B cell (primary cell): Measurements from ENCODE around the gene SLC2A13. TPM values are rescaled to one million over a fixed set of nuclear protein-coding genes. Genes with fewer than 3 reads are reported as not detected.

ENCODE experiments used
- ATAC-seq: fragments of 200-7000 bp; cut with Tn5 transposase; one replicate; pipeline ENCODE4 v1.10.0; 2021; ENCODE audit warnings: low read depth, mild to moderate bottlenecking, moderate number of reproducible peaks, moderate library complexity
- CTCF ChIA-PET: fragments of 350-600 bp; sonication (Branson Sonifier 250); formaldehyde crosslinking; loops from one replicate; lab custom pipeline; 2021; ENCODE audit warnings: antibody characterized with exemption, inconsistent platforms; lab: Charles Lee
- POLR2A ChIA-PET: fragments of 350-600 bp; sonication (Branson Sonifier 250); formaldehyde crosslinking; loops from one replicate; lab custom pipeline; 2021; ENCODE audit warnings: antibody characterized with exemption; lab: Charles Lee
- DNase-seq: peaks from one replicate; pipeline ENCODE4 v3.0.0; 2013
- H2AFZ ChIP-seq: 2 replicates; pipeline ENCODE4 v1.6.1; 2012; ENCODE audit warnings: mild to moderate bottlenecking, low read depth, low read length; ENCODE audit not compliant: insufficient read depth, poor library complexity, severe bottlenecking
- H3K27ac ChIP-seq, 2 donors: 1 replicate in 1 of 2; 2 replicates in 1 of 2; pipeline ENCODE4 v1.5.1; 2012 to 2013; ENCODE audit warnings: low read length in 2 of 2, mild to moderate bottlenecking in 2 of 2, moderate library complexity in 1 of 2
- H3K27me3 ChIP-seq, 4 experiments: fragments of 200-600 bp in 1 of 4; sonication (generic) in 1 of 4; replicated peaks in 1 of 4; 1 replicate in 2 of 4; 2 replicates in 2 of 4; pipeline versions ENCODE4 v1.6.1 to v1.7.0; 2013 to 2016; ENCODE audit warnings: low read length in 3 of 4, mild to moderate bottlenecking in 2 of 4, mixed read lengths in 1 of 4, moderate library complexity in 1 of 4; ENCODE audit not compliant: insufficient read depth in 4 of 4, control insufficient read depth in 3 of 4; ENCODE audit errors: control extremely low read depth in 1 of 4
- H3K36me3 ChIP-seq, 2 experiments: replicated peaks in 1 of 2; 1 replicate in 1 of 2; 2 replicates in 1 of 2; pipeline versions ENCODE4 v1.6.1 to v1.7.1; 2013; ENCODE audit warnings: low read length in 1 of 2; ENCODE audit not compliant: insufficient read depth in 2 of 2, control insufficient read depth in 1 of 2; ENCODE audit errors: control extremely low read depth in 1 of 2, extremely low read depth in 1 of 2
- H3K4me1 ChIP-seq, 2 donors: fragments of 200-600 bp in 1 of 2; sonication (generic) in 1 of 2; 1 replicate in 1 of 2; 2 replicates in 1 of 2; pipeline versions ENCODE4 v1.5.1 to v1.6.1; 2013 to 2017; ENCODE audit warnings: low read length in 2 of 2; ENCODE audit not compliant: control insufficient read depth in 2 of 2, insufficient read depth in 2 of 2
- H3K4me2 ChIP-seq: replicated peaks from 2 replicates; pipeline ENCODE3; 2012; ENCODE audit warnings: mild to moderate bottlenecking, low read depth, low read length; ENCODE audit not compliant: poor library complexity, severe bottlenecking
- H3K4me3 ChIP-seq, 5 experiments: fragments of 200-600 bp in 1 of 5; sonication (generic) in 1 of 5; 1 replicate in 3 of 5; 2 replicates in 2 of 5; pipeline versions ENCODE4 v1.5.1 to v1.7.0; 2011 to 2016; ENCODE audit warnings: low read length in 4 of 5, mild to moderate bottlenecking in 4 of 5, low read depth in 2 of 5, control low read depth in 1 of 5, moderate library complexity in 1 of 5; ENCODE audit not compliant: insufficient read depth in 1 of 5; ENCODE audit errors: control extremely low read depth in 1 of 5, extremely low read depth in 1 of 5
- H3K79me2 ChIP-seq: fragments of 200-600 bp; sonication (generic); one replicate; pipeline ENCODE4 v1.6.0; 2016; ENCODE audit warnings: low read length; ENCODE audit not compliant: control insufficient read depth, insufficient read depth
- H3K9ac ChIP-seq: fragments of 200-600 bp; sonication (generic); 2 replicates; pipeline ENCODE4 v1.6.1; 2017; ENCODE audit warnings: mild to moderate bottlenecking, low read length, moderate library complexity
- H3K9me3 ChIP-seq, 3 donors: one replicate each; pipeline versions ENCODE4 v1.6.1 to v1.7.1; 2013; ENCODE audit warnings: low read length in 2 of 3; ENCODE audit not compliant: control insufficient read depth in 2 of 3, insufficient read depth in 1 of 3; ENCODE audit errors: control extremely low read depth in 1 of 3
- H4K20me1 ChIP-seq: 2 replicates; pipeline ENCODE4 v1.6.0; 2012; ENCODE audit warnings: mild to moderate bottlenecking, low read length; ENCODE audit not compliant: insufficient read depth, control insufficient read depth, poor library complexity, severe bottlenecking
- H3K27ac Mint-ChIP-seq: one replicate; pipeline ENCODE4 v1.8.0; 2021; ENCODE audit warnings: mixed read lengths
- H3K27me3 Mint-ChIP-seq: one replicate; pipeline ENCODE4 v1.8.0; 2021; ENCODE audit warnings: mixed read lengths
- H3K4me1 Mint-ChIP-seq: one replicate; pipeline ENCODE4 v1.8.0; 2021; ENCODE audit warnings: mixed read lengths
- H3K4me3 Mint-ChIP-seq: one replicate; pipeline ENCODE4 v1.8.0; 2021; ENCODE audit warnings: mixed read lengths
- H3K9me3 Mint-ChIP-seq: one replicate; pipeline ENCODE4 v1.8.0; 2022; ENCODE audit warnings: mixed read lengths; ENCODE audit not compliant: insufficient read depth
- EZH2 ChIP-seq: IDR thresholded peaks from 2 replicates; pipeline ENCODE4 v1.6.1; 2012; ENCODE audit warnings: borderline replicate concordance, low read depth, mild to moderate bottlenecking, moderate library complexity, low read length; ENCODE audit not compliant: insufficient read depth, poor library complexity, severe bottlenecking
- WGBS: methylation state at CpG from one replicate; pipeline ENCODE4 v1.1.5; 2013; ENCODE audit warnings: missing lambda C conversion rate; ENCODE audit not compliant: insufficient coverage; 5-methylcytosine and 5-hydroxymethylcytosine counted together
- intact Hi-C: fragments of 100-400 bp; cut with micrococcal nuclease; formaldehyde crosslinking; loops from one replicate; pipeline ENCODE4 v1.10.0; 2022
- polyA plus RNA-seq: library from polyadenylated mRNA; depleted of rRNA; stranded (reverse); fragments of >200 nt; gene quantifications from 2 replicates; pipeline ENCODE4 v1.2.3, GENCODE V29; 2012
- total RNA-seq, 2 donors: library from RNA; stranded (reverse); fragments of 120-200 nt in 1 of 2; gene quantifications; 1 replicate in 1 of 2; 2 replicates in 1 of 2; pipeline versions ENCODE4 v1.2.3 to v1.2.4, GENCODE V29; 2013 to 2022
- TF ChIP-seq, protein P1 (sequence below): fragments of 200-600 bp; IDR thresholded peaks from one replicate; pipeline ENCODE4 v1.8.0; 2022; ENCODE audit warnings: antibody characterized with exemption, mild to moderate bottlenecking

Gene SLC2A13
- total and polyA plus RNA-seq, 2 donors (not counting 1 experiment from before 2014, with no cell fraction given) = 2.1 to 8.6 TPM

DNA sequence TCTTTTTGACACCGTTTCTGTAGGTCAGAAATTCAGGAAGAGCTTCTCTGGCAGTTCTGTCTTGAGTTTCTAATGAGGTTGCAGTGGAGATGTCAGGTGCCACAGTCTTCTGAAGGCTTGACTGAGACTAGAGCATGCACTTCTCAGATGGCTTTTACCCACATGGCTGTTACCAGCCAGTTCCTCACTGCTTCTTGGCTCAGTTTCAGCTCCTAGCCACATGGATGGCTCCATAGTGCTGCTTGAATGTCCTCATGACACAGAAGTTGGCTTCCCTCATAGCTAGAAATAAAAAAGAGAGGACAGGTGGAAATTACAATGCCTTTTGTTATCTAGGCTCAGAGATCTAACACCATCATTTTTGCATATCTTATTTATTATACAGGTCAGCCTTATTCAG lies 38.1 kb upstream of the SLC2A13 start:
- H3K4me3 Mint-ChIP-seq = no peak overlapping the region
- no peaks in the 10 kb centered on the region for H3K9me3 Mint-ChIP-seq
- ATAC-seq = no peak
- H3K4me2 ChIP-seq = no peak overlapping the region
- peak overlapping the region; percentile 15 for H2AFZ ChIP-seq
- no peak for TF ChIP-seq EZH2
- no peak overlapping the region for H3K9ac ChIP-seq
- no peaks in the 10 kb centered on the region for H3K27me3 ChIP-seq
- WGBS = no CpG with 5 or more reads among the region's 1 CpG
- CTCF ChIA-PET = interaction anchor here (1.4 kb wide), 1 partner anchor 37 kb away, joined by 4 read pairs; no protein-coding TSS in a partner anchor
- H3K27ac Mint-ChIP-seq = no peak overlapping the region
- no peaks in the 10 kb centered on the region for H3K9me3 ChIP-seq
- intact Hi-C loops = no loop called here
- POLR2A ChIA-PET = no interaction called here
- H3K27me3 Mint-ChIP-seq = no peaks in the 10 kb centered on the region
- no peaks in the 10 kb centered on the region for H4K20me1 ChIP-seq
- H3K4me1 ChIP-seq = no peaks in the 10 kb centered on the region
- no peaks in the 10 kb centered on the region for H3K4me1 Mint-ChIP-seq
- no peak for DNase-seq
- H3K4me3 ChIP-seq = no peak overlapping the region
- H3K36me3 ChIP-seq = no peaks in the 10 kb centered on the region
- no peak overlapping the region for H3K27ac ChIP-seq
- H3K79me2 ChIP-seq = no peaks in the 10 kb centered on the region

DNA sequence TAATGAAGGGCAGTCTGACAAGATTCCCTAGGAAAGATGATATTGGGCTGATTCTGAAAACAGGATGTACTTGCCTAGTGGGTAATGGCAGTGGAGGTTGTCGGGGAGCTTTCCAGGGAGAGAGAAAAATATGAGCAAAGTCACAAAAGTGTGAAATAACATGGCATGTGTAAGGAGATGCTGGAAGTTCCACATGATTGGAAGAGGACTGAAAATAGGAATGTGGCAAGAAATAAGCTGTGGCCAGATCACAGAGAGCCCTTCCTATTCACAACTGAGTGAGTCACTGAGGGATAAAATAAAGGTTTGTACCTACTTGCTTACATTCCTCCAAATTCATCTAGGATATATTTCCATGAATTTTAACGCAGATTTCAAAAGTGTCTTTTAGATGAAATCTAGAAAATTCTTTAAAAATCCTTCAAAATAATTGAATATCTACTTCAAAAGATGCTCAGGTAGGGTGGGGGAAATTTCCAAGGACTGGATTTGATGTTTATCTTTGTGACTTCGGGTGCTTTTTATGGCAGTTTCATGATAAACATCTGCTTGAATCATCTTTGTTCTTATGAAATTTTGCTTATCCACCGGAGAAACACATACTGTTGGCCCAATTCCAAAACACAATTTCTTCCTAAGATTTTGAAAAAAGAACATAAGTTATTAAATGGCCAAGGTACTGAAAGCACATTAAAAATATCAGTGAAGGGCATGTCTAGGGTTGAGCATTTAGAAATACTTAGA lies 36.3 kb upstream of the SLC2A13 start:
- no peaks in the 10 kb centered on the region for H3K36me3 ChIP-seq
- DNase-seq (no peak), ATAC-seq (no peak)
- no peaks in the 10 kb centered on the region for H3K27me3 ChIP-seq
- Mint-ChIP-seq H3K27me3 (no peaks in the 10 kb centered on the region), H3K27ac (no peak overlapping the region), H3K4me3 (no peak overlapping the region), H3K4me1 (peaks cover 8% of the 10 kb centered on the region), H3K9me3 (no peaks in the 10 kb centered on the region)
- H3K4me2 ChIP-seq = no peak overlapping the region
- TF ChIP-seq EZH2 = no peak
- TF ChIP-seq, protein P1, sequence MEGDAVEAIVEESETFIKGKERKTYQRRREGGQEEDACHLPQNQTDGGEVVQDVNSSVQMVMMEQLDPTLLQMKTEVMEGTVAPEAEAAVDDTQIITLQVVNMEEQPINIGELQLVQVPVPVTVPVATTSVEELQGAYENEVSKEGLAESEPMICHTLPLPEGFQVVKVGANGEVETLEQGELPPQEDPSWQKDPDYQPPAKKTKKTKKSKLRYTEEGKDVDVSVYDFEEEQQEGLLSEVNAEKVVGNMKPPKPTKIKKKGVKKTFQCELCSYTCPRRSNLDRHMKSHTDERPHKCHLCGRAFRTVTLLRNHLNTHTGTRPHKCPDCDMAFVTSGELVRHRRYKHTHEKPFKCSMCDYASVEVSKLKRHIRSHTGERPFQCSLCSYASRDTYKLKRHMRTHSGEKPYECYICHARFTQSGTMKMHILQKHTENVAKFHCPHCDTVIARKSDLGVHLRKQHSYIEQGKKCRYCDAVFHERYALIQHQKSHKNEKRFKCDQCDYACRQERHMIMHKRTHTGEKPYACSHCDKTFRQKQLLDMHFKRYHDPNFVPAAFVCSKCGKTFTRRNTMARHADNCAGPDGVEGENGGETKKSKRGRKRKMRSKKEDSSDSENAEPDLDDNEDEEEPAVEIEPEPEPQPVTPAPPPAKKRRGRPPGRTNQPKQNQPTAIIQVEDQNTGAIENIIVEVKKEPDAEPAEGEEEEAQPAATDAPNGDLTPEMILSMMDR = no peak
- no peaks in the 10 kb centered on the region for H4K20me1 ChIP-seq
- H3K9ac ChIP-seq = no peak overlapping the region
- 100% methylated on average over 1 of the region's 4 CpGs for WGBS
- no peaks in the 10 kb centered on the region for H3K79me2 ChIP-seq
- no peak overlapping the region for H3K4me3 ChIP-seq
- no peaks in the 10 kb centered on the region for H3K4me1 ChIP-seq
- POLR2A ChIA-PET = no interaction called here
- H2AFZ ChIP-seq = no peak overlapping the region
- H3K27ac ChIP-seq = no peak overlapping the region
- H3K9me3 ChIP-seq = no peaks in the 10 kb centered on the region
- intact Hi-C loops = no loop called here
- CTCF ChIA-PET = no interaction called here
